GM12891 (cell line): ENCODE data around the gene SCAMP4.

Source experiments
- POLR2A ChIP-seq: IDR thresholded peaks from 2 replicates; pipeline ENCODE4 v1.6.1; 2011; ENCODE audit warnings: low read depth, low read length, control low read depth
- POLR2AphosphoS5 ChIP-seq: IDR thresholded peaks from 2 replicates; pipeline ENCODE4 v1.6.1; 2011; ENCODE audit warnings: low read depth, low read length, control low read depth

- TF ChIP-seq POLR2A = no peak
- TF ChIP-seq POLR2AphosphoS5 = no peak
Measured at GRCh38 chr19:1868971-1869370, 36.2 kb upstream of the SCAMP4 start.
